Peyer's patch (tissue), 4 donors: Measurements from ENCODE around the gene SLC36A1.

Experiments used
- CTCF ChIP-seq, 6 experiments: fragments of 450-650 bp in 4 of 6; fragments of 200-600 bp in 2 of 6; sonication (generic) in 1 of 6; IDR thresholded peaks; one replicate each; pipeline ENCODE4 v1.5.1; 2017 to 2019; ENCODE audit warnings: antibody characterized with exemption in 6 of 6, mild to moderate bottlenecking in 3 of 6, moderate library complexity in 1 of 6
- POLR2A ChIP-seq, 2 donors: fragments of 450-650 bp; IDR thresholded peaks; one replicate each; pipeline ENCODE4 v1.5.1; 2017; ENCODE audit warnings: antibody characterized with exemption in 2 of 2, mild to moderate bottlenecking in 2 of 2, moderate library complexity in 2 of 2

- TF ChIP-seq CTCF (IDR thresholded peaks at IDR 0.05), result no peak
- no peak for TF ChIP-seq POLR2A (IDR thresholded peaks at IDR 0.05)
Measured at GRCh38 chr5:151414536-151414935, 32.9 kb upstream of the SLC36A1 start.
